HK-2 (cell line): ENCODE data around the gene EIF4EBP3.

ENCODE experiments used
- DNase-seq: peaks from one replicate; pipeline ENCODE4 v3.0.0-alpha.2; 2018; ENCODE audit not compliant: unreplicated experiment

EIF4EBP3 gene

DNA sequence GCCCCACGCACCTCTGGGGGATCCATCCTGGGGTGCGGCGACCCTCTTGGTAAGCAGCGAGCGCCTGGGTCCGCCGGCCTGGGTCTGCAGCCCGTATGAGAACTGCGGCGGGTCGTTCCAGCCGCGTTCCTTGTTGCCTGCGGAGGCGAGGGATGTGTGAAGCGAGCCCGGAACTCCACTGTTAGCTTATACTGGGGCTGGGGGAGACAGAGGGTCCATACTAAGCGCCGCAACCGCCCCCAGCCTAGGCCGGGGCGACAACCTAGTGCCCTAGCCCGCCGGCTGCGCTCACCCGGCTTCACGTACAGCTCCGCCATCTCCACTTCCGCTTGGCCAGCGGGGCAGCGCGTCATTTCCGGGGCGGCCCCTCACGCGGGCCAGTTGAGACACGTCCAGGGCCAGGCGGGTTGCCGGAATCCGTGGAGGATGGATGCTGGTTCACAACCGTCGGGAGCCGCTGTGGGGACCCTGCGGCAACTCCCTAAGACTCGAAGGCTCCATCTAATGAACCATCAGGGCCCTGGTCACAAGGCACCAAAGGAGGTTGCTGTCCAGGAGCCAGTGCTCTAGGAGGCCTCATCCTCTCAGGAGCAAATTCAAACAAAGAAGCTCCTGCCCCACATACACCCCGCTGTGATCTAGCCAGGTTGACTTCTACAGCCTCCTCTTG, 9.8 kb downstream of the EIF4EBP3 start, which contains the start of gene SRA1:
TSS of gene SRA1 (minus strand) at position 338 of the 670 bp plus-strand sequence. CDS start at position 317, 21 bp downstream.
- peak; percentile 85 for DNase-seq

DNA sequence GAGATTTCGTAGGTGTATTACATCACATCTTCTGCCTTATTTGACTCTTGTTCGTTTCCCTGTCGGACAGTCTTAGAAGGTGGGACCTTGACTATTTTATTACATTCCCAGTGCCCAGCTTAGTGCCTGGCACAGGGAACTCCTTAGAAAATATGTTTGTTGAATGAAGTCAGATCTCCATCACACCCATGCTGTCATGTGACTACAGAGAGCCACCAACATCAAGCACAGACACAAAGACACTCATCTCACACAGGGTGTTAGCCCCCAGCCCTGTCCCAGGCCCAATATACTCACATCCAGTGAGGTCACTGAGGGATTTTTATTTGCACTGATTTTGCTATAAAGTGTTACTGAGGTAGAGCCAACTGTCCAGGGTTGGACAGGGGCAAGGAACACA, 10.5 kb downstream of the EIF4EBP3 start:
- DNase-seq: no peak

DNA sequence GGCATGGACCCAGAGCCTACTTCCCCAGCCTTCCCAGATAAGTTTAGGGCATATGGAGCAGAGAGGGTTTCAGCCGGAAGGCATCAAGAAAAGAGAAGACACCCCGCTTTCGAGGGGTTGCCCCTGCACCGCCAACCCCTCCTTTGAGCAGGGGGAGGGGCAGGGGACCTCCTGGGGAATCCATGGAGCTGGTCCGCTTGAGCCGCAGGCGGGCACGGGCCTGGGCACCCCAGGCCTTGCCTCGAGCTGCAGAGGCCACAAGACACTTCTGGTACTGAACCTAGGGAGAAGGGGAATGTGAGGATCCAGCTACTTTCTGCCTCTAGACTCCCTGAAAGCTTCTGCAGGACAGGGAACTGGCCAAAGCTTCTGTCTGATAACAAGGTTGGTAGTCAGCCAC, 11.1 kb downstream of the EIF4EBP3 start:
- no peak for DNase-seq

DNA sequence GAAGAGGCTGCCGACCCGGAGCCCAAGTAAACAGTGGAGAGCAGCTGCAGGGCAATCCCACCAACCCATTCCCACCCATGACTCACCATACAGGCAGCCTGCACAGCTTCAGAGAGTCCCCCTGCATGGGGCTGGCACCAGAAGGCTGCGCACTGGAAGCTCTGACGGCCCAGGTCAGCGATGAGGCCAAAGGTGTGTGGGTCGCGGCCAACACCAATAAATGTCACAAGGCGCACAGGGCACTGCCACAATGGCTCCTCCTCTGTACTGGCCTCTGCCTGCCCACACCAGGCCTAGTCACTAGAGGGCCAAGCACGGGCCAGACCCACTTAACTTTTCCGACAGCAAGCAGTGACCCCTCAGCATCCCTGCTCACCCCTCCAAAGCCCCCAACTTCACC, 12.8 kb downstream of the EIF4EBP3 start:
- DNase-seq: no peak

DNA sequence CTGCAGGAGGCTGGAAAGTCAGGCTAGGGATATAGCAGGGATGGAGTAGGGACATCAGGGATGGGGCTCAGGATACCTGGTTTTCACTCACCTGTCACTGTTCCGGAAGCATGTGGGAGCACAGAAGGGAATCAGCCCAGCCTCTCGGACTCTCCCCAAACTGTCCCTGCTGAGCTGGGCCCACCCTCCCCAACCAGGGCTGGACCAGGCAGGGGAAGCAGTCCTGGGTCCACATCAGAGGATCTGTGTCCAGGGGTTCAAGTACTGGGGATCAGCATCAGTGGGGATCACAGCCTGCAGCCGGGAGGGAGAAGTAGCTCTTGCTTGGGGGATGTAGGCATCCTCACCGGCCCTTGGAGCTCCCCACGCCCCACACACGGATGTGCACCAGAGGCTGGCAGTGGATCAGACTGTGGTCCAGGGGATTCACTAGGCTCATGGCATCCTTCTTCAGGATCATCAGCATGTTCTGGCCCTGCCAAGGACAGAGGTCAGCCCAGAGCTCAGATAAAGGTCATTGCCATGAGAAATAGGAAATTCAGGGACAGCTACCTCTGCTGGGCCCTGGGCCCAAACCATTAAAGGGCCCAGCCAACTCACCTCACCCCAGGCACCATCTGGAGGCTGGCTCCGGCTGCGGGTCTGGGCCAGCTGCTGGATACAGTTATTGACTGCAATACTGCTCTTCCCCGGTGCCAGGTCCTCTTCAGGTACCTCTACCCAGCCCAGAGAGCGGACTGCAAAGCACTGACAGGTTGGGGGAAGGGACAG, 14.5 kb downstream of the EIF4EBP3 start:
- no peak for DNase-seq

DNA sequence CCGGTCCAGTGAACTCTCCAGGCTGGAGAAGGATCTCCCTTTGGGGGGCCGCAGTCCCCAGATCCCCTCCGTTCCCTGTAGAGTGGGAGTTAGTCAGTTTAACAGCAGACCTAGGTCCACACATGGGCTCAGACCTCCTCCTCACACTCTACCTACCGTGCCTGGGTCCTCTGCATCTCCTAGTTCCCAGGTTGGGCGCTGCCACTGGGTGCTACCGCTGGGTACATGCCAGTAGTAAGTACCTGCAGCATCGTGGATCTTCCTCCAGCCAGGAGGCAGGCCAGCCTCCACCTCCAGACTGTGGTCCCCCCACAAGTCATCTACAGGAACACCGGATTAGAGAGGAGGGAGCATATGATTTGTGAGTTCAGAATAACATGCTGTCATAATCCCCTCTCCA, 16.1 kb downstream of the EIF4EBP3 start:
- DNase-seq: no peak

DNA sequence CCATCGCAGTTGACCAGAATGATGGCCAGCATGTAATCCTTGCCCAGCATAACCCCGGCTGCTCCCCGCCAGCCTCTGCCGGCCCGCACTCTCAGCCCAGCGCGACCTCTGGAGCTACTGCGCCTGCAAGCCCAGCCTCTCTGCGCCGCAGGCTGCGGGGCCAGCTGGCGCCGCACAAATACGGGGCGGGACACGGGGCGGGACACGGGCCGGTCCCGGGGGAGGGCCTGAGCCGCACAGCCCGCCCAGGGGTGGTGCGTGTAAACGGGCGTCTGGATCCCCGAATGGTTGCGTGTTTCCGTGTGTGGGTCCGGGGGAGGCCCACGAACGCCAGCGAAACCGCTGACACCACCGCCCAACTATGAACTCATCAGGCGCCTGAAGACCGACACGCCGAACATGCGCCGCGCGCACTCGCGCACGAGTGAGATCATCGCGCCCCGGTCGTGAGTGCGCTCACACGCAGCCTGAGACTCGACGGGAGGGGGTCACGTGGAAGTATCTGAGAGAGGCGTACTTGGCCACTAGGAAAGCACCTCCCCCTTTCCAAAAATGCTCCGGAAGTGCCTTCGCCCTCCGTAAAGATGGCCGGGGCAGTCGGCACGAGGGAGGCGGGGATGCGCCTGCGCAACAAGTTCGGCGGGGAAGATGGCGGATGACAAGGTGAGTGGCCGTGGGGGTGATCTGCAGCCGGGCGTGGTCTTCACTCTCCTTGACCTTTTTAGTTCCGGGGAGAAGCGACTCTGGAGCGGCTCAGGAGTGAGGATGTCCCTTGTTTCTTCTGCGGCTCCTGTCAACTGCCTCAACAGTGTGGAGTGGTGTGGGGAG, 16.9 kb downstream of the EIF4EBP3 start, which contains the start of the genes APBB3 and SLC35A4:
TSS of gene APBB3 (minus strand) at position 403 of the 828 bp plus-strand sequence. CDS start at position 50, 353 bp downstream.
TSS of gene SLC35A4 (plus strand) at position 633 of the 828 bp plus-strand sequence. CDS start 2,342 bp downstream, outside the sequence.
- DNase-seq: peak; percentile 90

DNA sequence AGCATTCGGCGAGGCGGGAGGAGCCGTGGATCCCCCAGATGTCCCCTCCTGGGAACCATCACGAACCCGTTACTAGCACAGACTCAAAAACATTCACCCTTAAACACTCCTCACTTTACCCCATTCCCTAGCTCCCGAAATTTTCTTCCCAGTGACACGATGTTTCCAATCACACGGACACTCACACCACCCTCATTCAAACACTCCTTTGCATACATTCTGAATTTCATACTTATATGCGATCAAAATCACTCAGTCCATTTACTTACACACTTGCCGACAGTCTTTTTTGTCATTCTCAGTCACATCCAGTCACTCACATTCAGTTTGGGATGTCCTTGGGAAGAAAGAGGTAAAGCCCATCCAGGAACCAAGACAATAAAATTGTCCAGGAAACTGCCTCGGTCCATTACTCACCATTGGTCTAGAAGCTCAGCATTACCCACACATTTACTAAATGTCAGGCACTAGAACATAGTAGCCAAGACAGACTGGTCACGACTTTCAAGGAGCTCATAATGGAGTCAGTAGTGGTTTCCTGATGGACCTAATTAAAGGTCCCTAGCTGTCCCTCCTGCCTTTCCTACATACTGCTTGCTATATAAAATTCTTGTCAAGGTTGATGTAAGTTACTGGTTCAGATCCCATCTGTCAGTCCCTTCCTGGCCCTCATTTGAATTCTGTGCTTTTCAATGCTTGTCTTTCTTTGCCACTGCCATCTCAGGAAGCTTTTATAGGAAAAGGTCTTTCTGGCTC, 17.7 kb downstream of the EIF4EBP3 start:
- DNase-seq: no peak

DNA sequence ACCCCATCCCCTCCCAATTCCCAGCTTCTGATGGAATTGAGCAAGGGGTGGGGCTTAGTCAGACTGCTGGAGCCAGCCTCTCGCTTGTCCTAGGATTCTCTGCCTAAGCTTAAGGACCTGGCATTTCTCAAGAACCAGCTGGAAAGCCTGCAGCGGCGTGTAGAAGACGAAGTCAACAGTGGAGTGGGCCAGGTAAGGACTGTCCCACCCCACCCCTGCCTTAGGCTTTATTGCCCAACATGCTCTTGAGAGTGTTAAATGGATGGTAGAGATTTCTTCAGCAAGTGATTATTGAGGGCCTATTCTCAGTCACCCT, 18.3 kb downstream of the EIF4EBP3 start:
- DNase-seq: no peak

DNA sequence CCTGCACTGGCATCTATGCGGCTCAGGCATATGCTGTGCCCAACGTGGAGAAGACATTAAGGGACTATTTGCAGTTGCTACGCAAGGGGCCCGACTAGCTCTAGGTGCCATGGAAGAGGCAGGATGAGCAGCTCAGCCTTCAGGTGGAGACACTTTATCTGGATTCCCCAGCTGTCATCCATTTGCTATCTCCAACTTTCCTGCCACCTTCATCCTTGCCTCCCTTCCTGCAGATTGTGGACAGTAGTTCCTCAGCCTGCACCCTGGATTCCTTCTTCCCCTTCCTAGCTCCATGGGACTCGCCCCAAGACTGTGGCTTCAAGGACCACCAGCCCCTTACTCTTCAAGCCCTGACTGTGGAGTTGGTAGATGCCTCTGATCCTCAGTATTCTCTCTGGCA, 19.2 kb downstream of the EIF4EBP3 start:
- no peak for DNase-seq

DNA sequence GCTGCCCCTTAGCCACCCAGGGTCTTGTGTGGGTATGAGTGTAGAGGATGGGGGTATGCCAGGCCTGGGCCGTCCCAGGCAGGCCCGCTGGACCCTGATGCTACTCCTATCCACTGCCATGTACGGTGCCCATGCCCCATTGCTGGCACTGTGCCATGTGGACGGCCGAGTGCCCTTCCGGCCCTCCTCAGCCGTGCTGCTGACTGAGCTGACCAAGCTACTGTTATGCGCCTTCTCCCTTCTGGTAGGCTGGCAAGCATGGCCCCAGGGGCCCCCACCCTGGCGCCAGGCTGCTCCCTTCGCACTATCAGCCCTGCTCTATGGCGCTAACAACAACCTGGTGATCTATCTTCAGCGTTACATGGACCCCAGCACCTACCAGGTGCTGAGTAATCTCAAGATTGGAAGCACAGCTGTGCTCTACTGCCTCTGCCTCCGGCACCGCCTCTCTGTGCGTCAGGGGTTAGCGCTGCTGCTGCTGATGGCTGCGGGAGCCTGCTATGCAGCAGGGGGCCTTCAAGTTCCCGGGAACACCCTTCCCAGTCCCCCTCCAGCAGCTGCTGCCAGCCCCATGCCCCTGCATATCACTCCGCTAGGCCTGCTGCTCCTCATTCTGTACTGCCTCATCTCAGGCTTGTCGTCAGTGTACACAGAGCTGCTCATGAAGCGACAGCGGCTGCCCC, 19.8 kb downstream of the EIF4EBP3 start:
- no peak for DNase-seq

DNA sequence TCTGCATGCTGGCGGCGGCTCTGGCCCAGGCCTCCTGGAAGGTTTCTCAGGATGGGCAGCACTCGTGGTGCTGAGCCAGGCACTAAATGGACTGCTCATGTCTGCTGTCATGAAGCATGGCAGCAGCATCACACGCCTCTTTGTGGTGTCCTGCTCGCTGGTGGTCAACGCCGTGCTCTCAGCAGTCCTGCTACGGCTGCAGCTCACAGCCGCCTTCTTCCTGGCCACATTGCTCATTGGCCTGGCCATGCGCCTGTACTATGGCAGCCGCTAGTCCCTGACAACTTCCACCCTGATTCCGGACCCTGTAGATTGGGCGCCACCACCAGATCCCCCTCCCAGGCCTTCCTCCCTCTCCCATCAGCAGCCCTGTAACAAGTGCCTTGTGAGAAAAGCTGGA, 20.4 kb downstream of the EIF4EBP3 start:
- DNase-seq: no peak

DNA sequence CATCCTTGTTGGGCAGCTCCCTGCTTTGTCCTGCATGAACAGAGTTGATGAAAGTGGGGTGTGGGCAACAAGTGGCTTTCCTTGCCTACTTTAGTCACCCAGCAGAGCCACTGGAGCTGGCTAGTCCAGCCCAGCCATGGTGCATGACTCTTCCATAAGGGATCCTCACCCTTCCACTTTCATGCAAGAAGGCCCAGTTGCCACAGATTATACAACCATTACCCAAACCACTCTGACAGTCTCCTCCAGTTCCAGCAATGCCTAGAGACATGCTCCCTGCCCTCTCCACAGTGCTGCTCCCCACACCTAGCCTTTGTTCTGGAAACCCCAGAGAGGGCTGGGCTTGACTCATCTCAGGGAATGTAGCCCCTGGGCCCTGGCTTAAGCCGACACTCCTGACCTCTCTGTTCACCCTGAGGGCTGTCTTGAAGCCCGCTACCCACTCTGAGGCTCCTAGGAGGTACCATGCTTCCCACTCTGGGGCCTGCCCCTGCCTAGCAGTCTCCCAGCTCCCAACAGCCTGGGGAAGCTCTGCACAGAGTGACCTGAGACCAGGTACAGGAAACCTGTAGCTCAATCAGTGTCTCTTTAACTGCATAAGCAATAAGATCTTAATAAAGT, 21.1 kb downstream of the EIF4EBP3 start:
- no peak for DNase-seq

DNA sequence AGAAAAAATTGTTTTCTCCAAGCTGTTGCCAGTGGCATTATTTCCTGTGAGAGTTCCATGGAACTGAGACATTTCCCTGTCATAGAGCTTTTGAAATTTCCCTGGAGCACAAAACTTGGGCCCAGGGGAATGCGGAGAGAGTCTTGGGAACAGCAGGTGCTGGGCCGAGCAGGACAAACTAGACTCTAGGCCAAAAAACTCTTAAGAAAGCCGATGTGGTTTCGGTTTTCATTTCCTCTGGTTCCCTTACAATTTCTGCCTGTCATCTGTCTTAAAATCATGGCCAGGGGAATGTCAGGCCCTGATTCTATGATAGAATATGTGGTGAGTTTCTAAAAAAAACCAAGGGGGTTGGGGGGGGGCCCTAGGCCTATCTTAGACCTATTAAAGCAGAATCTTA, 21.7 kb downstream of the EIF4EBP3 start:
- DNase-seq: no peak

DNA sequence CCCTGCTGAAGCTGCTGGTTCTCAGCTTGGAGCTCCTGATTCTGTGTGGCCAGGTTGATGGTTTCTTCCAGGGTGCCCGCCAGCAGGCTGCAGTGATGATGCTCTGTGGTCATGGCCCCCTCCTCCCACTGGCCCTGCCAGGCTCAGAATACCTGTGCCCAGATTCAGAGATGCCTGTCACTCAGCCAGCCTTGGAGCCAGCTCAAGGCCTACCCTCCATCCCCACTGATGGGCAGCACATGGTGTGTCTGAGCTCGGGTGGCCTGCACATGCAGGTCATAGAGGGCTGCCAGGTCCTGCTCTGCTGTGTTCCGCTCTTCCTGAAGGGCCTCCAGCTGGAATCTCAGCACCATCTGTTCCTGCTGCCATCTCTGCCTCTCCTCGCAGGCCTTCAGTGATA, 22.6 kb downstream of the EIF4EBP3 start:
- no peak for DNase-seq

DNA sequence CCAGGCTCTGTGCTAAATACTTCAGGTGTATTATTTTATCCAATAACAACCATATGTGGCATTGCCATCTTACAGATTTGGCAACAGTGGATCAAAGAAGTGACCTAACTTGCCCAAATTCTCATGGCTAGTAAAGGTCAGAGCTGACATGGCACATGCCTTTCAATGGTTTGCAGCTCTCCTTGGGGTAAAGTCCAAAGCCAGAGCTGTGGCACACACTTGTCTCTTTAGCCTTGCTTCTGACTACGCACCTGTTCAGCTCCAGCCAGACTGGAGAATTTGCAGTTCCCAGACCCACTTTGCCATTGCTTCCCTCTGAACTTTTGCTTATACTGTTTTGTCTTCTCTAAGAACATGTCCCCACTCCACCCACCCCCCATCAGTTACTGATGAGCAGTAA, 23.0 kb downstream of the EIF4EBP3 start:
- DNase-seq: no peak

DNA sequence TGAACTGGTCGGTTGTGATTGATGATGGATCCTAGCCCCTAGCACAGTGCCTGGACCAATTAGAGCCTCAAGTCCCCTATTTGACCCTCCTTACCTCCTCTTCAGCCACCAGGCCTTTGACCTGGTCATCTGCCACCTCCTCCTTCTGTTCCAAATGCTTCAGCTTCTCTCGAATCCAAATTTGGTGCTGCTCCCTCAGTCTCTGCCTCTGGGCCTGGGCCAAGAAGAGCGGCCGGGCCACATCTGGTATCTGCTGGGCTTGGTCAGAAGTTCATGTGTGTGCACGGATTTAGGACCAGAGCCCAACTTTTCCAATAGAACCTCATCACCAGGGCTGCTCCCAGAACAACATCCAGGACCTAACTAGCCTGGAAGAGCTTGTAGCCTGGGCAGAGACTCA, 23.6 kb downstream of the EIF4EBP3 start:
- DNase-seq: no peak

DNA sequence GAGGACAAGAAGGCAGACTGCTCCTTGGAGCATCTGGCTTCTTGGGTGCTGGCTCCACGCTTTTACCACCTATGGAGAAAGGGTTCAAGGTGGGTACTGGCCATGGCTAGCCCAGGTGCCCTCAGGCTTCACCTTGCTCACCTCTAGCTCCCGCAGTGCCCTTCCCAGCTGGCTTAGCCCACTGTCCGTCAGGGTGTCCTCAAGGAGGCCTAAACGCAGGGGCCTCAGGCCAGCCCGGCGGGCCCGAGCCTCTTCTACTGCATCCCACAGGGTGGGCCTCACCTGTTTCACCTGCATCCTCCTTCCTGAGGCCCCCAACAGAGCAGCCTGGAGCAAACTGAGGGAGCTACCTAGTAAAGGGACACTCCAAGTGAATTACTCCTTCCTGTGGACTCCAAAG, 26.2 kb downstream of the EIF4EBP3 start:
- DNase-seq: no peak

DNA sequence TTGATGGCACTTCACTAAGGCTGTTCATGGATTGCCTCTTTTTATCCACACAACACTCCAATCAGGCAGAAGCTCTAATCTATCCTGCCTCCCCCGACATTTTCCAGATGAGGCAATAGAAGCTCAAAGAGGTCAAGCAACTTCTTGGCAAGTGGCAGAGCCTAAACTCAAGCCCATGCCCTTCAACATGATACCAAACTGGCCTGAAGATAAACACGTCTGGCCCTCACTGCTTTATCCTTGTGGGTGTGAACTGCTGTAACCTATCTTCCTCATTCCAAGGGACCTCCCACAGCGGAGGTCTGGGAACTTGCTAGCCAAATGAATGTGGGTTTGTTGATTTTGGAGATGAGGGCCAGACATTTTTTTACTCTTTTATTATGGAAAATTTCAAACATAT, 26.7 kb downstream of the EIF4EBP3 start:
- no peak for DNase-seq

DNA sequence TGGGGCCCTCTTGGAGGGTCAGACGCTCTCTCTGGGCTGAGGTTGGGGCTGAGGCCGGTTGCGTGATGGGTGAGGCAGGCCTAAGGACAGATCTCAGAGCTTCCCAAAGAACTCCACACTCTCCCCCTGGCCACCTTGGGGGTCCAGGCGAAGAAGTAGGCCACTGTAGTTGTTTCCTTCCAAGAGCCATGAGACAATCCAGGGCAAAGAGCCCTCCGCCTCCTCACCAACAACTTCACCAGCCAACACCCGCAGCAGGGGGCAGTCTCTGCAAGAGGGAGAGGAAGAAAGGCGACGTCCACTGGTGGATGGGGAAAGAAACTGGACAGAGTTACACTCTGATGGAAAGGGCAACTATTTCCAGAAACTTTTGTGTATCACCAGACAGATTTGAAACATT, 27.8 kb downstream of the EIF4EBP3 start:
- no peak for DNase-seq

DNA sequence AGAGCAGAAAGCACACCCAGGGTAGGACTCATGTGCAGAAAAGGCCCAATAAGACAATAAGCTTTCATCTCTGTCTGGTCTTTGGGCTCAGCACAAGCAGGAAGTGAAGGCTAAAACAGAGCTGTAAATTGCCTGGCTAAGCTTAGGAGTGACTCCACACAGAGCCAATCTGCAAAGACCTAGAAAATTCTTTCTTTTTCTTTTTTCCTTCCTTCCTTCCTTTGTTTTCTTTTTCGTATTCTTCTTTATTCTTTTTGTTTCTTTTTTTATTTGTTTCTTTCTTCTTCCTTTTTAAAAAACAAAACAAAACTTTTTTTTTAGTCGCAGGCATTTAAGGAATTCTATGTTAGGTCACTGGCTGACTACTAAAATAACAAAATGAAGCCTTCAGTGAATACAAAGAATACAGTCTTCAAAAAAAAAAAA, 29.3 kb downstream of the EIF4EBP3 start:
- DNase-seq: no peak
